Activated CD4-positive, CD25-positive, alpha-beta regulatory T cell (primary cell): ENCODE measurements around the gene MITF.
"Not testable (repeated sequence)": the region's sequence is repeated elsewhere in the genome, so short reads cannot be mapped to it uniquely, and the experiment has no call there.

Experiments
- DNase-seq, 4 experiments: peaks; one replicate each; lab custom pipeline; 2025; lab: John Stamatoyannopoulos, UW

MITF gene

DNA sequence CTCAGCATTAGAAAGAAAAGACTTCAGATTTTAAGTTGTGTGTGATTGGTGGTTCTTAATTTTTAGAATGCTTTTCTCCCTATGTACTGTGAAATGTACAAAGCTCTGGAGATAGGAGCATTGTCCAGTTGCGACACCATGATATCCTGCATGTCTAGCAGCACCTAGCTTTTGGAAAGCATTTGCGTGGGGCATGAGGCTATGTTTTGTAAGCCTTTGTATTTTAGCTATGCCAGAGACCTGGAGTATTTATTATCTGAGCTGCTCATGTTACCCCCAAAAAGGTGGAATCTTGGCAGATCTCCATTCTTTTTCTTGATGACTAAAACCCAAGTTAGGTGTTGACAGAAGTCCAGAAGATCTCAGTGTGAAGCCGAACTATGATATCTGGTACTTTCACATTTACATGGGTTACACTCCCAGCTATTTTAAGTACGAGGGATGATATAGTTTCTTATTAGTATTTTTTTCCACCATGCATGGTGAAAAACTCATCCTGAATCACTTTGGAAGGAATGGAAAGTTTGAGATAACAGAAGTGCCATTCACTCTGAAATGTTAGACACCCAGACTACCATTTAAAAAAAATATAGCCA, 133.6 kb downstream of the MITF start:
- DNase-seq = no peak

DNA sequence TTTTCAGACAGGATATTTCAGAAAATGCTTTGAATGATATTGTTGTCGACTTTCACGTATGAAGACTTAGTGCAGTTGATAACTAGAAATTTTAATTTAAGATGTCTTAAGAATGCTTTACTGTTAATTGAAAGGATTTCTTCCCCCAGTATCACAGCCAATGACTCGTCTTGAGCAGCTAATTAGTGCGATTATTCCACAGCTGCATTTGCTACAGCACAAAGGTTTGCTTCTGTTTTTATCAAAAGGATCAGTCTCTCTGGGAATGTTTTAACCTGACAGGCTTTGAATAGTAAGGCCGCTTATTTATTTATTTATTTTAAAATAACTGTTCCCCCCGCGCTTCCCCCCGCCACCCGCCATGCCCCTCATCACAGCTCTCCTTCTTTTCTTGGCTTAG, 136.8 kb downstream of the MITF start:
- no peak for DNase-seq

DNA sequence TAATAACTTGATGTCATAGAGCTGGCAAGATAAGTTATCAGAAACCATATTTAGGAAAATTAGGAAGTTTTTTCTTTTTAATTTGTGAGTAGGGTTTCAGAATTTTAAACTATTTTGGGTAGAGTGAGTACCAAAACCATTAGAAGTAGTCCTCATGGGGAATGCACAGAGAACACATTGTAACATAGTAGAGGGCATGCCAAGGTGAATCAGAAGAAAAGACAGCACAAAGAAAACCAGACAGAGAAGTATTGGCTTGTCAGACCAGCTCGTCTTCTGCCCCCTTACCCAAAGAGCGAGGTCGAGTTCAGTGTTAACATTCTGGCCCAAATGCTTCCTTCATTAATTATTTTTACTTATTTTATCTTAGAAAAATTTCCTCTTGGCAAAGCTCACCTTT, 139.0 kb downstream of the MITF start:
- DNase-seq = no peak

DNA sequence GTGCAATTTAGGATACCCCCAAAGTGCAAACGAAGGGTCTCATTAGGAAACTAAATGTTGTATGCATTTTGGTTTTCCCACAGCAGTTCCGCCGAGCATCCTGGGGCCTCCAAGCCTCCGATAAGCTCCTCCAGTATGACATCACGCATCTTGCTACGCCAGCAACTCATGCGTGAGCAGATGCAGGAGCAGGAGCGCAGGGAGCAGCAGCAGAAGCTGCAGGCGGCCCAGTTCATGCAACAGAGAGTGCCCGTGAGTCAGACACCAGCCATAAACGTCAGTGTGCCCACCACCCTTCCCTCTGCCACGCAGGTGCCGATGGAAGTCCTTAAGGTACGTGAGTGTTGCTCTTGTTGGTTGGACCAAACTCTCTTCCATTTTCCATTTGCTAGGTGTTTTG, 139.8 kb downstream of the MITF start:
- no peak for DNase-seq

DNA sequence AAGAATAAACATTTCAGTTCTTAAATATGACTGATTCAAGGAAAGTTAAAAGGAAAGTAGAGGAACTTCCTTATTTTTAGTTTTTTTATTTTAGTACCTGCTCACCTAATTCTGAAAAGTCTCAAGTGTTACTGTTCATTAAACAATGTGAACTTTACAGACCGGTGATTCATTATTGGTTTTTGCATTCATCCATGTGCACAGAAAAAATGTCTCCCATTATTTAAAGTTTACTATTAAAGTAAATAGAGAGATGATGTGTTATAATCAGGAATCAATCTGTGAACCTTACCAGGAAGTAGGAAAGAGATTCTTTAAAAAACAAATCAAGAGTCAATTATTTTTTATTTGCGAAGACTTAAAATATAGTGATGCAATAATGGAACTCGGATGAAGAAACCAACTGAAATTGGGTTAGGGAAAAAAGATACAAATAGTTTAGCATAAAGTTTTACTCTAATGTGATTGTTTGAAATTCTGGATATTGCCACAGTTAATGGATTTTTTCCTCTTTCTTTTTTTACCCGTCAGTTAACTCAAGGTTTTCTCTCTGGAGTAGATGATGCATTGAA, 140.9 kb downstream of the MITF start:
- no peak for DNase-seq

DNA sequence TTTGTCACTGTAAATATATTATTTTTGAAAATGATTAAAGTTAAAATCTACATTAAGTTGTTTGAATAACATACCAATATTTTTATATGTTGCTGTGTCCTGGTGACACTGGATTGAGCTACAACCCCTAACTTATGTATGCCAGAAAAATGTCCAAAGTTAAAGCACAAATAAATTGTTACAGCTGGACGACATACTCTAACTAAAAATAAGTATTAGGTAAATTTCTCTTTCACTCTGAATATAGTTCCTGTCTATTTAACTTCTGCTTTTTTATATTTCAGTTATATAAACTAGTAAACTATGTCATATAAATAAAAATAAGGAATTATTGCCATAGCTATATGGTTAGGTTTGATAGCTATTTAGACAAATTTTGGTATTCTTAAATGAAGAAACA, 141.8 kb downstream of the MITF start:
- no peak for DNase-seq

DNA sequence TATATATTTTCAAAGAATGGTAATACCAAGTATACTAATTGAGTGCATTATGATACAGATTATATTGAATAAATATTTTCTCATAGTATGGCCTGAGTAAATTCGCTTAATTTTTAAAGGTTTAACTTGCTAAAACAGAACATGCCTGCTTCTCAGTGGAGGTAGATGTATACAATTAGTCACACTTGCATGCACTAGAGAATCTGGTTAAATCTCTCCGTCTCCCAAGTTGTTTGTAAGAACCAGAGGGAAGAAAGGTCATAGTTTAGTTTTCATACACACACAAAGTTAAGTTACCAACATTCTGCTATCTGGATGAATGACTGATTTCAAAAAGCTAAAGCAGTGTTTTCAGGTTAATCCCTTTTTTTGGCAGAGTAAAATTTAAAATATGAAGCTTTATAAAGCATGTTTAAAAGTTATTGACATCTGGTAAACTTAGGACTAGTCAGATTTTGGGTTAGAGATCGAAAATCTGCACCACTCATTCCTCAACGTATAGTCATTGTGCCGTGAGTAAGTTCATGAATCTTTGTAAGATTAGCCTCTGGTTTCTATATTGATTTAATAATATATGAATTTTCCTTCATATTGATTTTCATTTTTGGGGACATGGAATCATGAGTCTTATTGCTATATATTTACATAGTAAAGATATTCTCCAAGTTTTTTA, 142.6 kb downstream of the MITF start:
- DNase-seq = no peak

DNA sequence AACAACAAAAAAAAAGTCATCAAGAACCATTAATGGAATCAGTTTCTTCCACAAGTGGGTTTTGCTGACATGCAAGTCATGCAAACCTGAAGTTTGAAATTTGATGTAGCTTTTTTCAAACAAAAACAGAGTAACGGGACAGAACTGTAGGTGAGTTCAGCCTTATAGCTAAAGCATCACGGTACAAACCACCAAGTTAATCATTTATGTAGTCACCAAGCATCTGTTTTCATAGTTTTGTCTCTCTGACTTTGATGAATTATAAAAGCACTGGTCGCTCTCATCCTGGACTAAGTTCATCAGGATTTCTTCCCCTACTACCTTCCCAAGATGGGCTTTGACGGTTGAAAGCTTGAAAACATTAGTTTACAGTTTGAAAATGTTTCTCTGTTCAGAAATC, 143.3 kb downstream of the MITF start:
- no peak for DNase-seq

DNA sequence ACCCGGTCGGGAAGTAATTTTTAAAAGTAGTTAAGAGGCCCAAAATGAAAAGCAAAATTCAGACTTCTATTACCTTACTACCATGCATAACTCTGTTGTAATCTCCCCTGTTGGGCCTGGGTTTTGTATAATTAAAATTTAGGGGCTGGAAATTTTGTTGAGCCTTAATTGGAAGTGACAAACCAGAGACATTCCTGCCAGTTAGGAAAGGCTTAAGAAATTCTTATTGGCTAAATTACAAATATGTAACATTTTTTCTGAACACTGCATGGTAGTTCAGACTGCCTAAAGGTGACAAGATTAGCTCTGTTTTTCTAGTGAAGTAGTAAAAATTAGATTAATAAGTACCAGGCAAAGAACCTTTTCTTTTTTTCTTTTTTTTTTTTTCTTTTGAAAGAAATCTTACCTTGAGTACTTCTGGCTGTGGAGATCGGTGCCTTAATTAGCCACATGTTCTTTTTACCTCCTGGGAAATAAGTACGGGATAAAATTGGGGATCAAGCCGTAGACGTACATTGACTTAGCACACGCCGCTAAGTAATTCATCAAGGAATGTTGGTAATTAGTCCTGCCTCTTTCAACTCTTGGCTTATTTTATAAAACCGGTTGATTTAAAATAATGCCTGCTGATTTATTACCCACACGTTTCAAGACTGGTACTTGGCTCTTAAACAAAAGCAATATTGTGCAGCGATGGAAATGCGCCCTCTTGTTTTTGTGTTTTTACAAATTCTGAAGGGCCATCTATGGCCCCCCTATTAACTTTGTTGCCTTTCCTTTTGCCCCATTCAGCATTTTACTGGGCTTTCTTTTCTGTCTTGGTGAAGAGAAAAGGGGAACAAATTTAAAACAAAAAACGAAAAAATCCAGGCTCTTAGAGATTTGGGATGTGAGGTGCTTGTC, 149.0 kb downstream of the MITF start:
- no peak for DNase-seq

DNA sequence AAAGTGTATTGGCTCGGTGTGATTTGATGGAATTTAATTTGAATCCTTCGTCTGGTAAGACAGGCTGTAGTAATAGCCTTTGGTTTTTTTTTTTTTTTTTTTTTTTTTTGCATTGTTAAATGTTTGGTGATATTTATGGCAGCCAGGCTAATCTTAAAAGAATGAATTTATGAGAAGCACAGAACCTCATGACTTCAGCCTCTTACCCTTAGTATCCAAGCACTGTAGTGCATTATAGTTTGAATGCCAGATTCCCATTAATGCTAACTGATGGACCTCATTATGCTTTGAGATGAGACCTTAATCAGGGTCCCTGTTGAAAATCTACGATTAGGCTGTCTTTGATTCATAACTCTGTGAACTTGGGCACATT, 149.7 kb downstream of the MITF start:
- no peak for DNase-seq

DNA sequence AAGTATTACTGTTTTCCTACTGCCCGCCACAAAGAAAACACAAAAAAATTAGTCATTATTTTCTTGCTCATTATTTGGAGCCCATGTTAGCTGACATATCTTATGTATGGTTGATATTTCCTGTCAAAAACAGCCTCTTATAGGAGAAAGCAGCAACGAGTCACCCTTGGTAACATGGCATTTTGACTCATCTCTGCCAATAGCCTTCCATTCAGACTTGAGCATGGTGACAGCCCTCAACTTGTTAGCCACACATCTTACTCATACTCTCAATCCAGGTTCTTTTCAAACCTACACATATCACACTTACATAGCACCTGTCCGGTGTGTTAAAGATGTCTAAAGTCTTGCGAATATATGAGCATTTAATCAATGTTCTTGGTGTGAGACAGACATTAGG, 150.8 kb downstream of the MITF start:
- DNase-seq = no peak

DNA sequence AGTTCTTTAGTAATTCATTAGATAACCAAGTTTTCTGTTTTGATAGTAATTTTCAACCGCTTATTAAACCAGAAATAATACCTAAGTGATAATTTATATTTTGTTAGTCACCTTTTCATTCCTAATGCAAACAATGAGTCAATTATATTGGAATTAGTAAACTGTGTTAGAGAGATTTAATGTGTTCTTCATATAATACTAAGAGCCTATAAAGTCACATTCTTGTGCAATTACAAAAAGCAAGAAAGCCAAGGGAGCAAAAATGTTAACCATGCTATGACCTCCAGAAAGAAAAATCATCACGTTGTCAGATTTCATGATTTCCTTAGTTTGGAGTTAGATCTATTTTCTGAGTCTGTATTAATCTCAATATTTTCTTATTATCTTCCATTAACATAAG, 151.4 kb downstream of the MITF start:
- no peak for DNase-seq

DNA sequence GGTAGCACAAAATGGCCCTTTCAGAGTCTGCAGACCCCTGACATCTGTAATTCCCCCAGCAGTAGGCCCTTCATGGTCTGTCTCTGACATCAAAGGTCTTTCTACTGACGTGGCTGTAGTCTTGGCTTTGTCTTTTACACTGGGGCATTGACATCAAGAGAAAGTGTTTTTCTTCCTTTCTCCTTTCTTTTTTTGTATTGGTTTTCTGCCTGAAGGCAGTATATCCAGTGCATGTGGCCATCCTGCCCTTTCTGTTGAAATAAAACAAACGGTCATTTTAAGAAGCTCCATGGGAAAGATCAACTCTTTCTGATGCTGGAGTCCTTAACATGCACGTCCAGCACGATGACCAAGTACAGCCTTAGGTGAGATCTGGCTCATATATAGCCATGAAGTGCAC, 153.4 kb downstream of the MITF start:
- no peak for DNase-seq

DNA sequence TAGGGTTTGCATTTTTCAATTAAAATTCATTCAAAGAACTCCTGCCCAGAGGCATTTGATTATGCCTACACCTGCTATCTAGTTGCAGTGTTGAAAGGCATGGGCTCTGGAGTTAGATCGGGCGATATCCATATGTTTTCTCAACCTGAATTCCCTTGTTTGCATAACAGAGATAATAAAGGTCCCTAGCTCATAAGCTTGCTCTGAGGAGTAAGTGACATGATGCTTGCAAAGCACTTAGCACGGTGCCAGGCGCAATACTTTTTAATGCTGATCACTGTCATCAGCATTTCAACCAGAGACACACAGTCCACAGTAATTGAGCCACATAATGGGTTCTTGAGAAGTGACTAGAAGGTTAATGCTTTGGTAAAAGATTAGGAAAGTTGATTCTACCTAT, 154.0 kb downstream of the MITF start:
- DNase-seq = no peak

DNA sequence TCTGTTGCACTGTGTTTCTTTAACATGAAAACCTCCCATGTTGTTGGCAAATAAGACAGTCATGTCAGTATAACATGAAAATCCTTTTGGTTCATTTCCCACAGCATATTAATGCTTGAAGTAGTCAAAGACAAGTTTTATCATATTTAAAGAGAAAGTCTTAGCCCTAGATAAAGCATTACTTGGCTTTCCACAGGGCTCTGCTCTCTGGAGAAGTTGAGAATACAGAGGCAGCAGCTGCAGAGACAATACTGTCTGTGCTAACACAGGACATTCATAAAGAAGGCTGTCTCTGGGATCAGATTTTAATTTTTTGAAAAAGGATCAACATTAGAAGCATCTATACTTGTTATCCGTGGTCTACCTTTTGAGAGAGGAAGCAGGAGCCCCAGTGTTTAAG, 156.8 kb downstream of the MITF start:
- no peak for DNase-seq

DNA sequence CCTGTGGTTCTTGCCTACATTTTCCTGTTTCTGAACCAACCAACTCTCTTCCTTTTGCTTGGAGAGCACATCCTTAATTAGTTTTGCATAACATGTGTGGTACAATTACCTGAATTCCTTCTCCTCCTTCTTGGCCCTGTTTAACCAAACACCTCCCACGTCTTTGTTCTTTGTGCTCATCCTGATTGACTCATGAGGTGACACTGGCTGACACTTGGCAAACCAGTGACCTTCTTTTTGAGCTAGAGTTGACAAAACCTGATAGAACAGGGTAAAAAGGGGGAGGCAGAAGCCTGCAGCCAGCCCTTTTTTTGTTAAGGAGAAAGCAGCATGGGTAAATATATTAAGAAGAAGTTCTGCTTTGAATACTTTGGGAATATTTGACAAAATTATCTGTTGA, 161.1 kb downstream of the MITF start:
- no peak for DNase-seq

DNA sequence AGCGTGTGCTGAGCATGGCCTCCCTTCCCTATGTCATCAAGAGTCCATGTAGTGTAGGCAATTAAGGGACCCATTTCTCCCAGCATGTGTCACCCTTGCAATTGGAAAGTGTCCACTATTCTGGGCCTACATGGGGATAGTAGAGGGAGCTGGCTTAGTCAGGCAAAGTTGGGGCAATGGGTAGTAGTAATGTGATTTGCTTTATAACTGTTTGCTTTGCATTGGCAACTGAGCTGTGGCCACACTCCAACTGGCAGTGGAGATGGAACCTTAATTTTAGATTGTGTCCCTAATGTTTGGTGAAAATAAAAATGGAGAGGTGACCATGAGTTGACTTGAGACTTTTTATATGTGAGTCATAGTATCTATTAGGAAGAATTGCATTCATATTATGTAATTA, 162.5 kb downstream of the MITF start:
- DNase-seq = no peak

DNA sequence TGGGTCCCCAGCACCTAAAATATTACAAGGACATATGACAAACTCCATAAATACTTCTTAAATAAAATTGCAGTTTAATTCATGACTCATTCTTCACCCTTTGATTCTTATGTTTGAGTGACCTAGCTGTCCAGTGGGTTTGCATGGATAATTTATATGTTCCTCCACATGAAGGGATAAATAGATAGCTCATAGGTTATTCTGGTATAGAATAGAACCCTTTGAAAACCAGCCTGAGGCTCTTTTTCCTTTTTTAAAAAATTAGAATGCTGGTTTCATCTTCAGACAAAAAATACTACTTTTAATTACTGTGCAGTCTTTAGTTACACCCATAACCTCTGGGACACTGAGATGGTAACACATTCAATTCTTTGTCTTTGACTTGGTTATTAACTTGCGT, 163.1 kb downstream of the MITF start:
- DNase-seq = no peak

DNA sequence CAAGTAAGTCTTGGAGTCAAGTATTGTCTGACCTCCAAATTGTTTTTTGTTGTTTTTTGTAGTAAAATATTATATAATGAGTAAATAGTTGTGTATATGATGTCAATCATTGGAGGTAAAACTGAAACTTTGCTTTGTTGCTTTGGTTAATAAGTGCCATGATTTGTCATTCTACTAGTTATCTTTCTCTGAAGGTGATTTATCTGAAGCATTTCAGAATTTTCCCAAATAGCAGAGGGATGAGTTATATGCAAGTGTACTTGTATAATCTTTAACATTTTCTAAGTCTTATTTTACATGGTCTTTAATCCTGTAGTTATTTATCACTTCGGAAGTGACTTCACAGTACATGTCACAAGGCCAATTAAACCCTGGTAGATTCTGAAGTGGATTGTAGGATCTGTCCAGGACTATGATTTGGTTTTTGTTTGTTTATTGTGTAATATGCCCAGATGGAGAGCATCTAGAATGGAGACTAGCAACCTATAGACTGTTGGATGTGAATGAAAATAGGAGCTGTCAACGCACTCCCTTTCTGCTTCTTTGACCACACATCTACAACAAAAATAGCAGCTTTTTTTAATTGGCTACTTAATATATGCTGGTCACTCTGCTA, 167.2 kb downstream of the MITF start:
- DNase-seq = no peak

DNA sequence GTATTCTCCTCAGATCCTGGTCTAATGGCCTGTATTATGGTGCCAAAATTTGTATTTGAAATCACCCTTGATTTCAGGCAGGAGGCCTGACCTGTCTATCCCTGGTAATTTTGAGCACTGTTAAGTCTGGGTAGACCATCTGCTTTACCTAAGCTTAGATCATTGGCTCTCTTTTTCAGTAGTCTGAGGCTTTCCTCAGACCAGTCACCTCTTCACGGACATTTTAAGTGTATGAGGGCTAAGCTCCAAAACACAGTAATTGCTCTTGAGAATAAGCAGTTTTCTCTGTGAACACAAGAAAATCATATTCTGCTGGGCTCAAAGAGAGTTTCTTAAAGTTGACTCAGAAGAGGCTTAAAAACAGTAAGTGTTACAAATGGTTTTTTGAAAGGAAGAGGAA, 168.3 kb downstream of the MITF start:
- no peak for DNase-seq

DNA sequence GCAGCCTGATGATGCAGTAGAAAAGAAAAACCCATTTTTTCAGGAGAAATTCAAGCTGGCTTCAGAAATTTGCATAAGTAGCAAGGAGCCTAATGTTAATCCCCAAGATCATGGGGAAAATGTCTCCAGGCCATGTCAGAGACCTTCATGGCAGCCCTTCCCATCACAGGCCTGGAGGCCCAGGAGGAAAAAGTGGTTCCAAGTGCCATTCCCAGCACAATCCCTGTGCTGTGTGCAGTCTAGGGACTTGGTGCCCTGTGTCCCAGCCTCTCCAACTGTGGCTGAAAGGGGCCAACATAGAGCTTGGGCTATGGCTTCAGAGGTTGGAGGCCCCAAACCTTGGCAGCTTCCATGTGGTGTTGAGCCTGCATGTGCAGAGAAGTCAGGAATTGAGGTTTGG, 170.6 kb downstream of the MITF start:
- DNase-seq = not testable (repeated sequence)

DNA sequence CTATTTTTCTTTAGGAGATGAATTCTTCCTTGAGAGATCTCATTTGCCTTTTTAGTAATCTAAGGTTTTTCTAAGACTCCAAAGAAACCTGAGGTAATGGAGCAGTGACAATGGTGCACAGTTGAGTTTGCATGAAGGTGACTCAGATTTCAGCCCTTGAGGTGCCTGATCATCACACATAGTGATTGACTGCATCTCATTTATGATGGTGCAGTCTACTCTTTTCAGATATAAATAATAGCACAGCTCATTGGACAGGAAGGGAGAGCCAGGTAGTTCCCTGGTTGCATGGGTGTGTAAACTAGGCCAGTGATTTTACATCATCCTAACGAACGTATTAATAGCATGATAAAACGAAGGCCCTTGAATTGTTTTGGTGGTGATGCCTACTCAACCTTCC, 174.2 kb downstream of the MITF start:
- DNase-seq = no peak

DNA sequence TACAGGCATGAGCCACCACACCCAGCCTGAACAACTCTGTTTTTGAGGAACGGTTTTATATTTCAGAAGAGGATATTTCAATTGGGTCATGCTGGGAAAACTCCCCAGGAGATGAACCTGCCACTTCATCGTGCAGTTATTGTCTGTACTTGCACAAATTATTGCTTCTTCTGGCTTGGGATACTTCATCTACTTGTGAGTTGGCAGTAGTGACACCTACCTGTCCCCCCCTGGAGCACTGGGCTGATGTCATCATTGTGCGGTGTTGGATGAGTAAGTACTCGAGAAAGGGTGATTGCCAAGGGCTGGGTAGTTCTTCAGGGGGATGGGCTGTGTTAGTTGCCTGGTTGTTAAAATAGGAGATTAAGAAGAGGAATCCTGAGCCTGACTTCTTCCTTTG, 175.1 kb downstream of the MITF start:
- no peak for DNase-seq
